GM19438 (cell line): ENCODE data around the gene PADI6.
"Not testable (repeated sequence)": the region's sequence is repeated elsewhere in the genome, so short reads cannot be mapped to it uniquely, and the experiment has no call there.

Experiments used
- ATAC-seq: cut with Tn5 transposase; IDR thresholded peaks from one replicate; pipeline ENCODE4 v1.9.1; 2021; ENCODE audit warnings: low read depth; ENCODE audit not compliant: unreplicated experiment

Gene PADI6

GRCh38 chr1:17371896-17372295 lies at the start of gene PADI6:
Gene PADI6 (plus strand): TSS chr1:17372196. CDS start chr1:17372246, 50 bp downstream.
- ATAC-seq: no peak

GRCh38 chr1:17328855-17329254 lies 43.1 kb upstream of the PADI6 start:
- no peak for ATAC-seq

- ATAC-seq: no peak
These were observed 42.4 kb upstream of the PADI6 start for GRCh38 chr1:17329610-17330009.

GRCh38 chr1:17330856-17331255 lies 41.1 kb upstream of the PADI6 start:
- ATAC-seq: no peak

GRCh38 chr1:17333081-17333480 lies 38.9 kb upstream of the PADI6 start:
- no peak for ATAC-seq

GRCh38 chr1:17335821-17336710 lies 35.9 kb upstream of the PADI6 start:
- ATAC-seq: no peak

- ATAC-seq: no peak
These were observed 33.1 kb upstream of the PADI6 start for GRCh38 chr1:17338706-17339493.

- ATAC-seq: no peak
These were observed 32.5 kb upstream of the PADI6 start for GRCh38 chr1:17339521-17339920.

GRCh38 chr1:17340358-17340757 lies 31.6 kb upstream of the PADI6 start:
- ATAC-seq: no peak

- no peak for ATAC-seq
These were observed 30.0 kb upstream of the PADI6 start for GRCh38 chr1:17342014-17342441.

- not testable (repeated sequence) for ATAC-seq
These were observed 26.5 kb upstream of the PADI6 start for GRCh38 chr1:17345506-17345905.

- ATAC-seq: no peak
These were observed 25.8 kb upstream of the PADI6 start for GRCh38 chr1:17346046-17346789.

- ATAC-seq: no peak
These were observed 24.0 kb upstream of the PADI6 start for GRCh38 chr1:17347769-17348592.

- ATAC-seq: peak; percentile 86
These were observed 23.3 kb upstream of the PADI6 start for GRCh38 chr1:17348593-17349234.

- ATAC-seq: no peak
These were observed 21.9 kb upstream of the PADI6 start for GRCh38 chr1:17350083-17350482.

GRCh38 chr1:17350928-17351446 lies 21.0 kb upstream of the PADI6 start:
- ATAC-seq: no peak

- no peak for ATAC-seq
These were observed 20.2 kb upstream of the PADI6 start for GRCh38 chr1:17351598-17352324.

GRCh38 chr1:17352419-17352909 lies 19.5 kb upstream of the PADI6 start:
- no peak for ATAC-seq
